Astrocyte of the spinal cord (primary cell): Measurements from ENCODE around the gene CACNA1C.

ENCODE experiments used
- DNase-seq: peaks from one replicate; pipeline ENCODE4 v3.0.0; 2011; ENCODE audit warnings: low read depth, low spot score
- H3K4me3 ChIP-seq: 2 replicates; pipeline ENCODE4 v1.5.1; 2011; ENCODE audit warnings: low read depth, mild to moderate bottlenecking, low read length, moderate library complexity
- CTCF ChIP-seq: IDR thresholded peaks from 2 replicates; pipeline ENCODE4 v1.5.1; 2012; ENCODE audit warnings: low read depth, mild to moderate bottlenecking, low read length, inconsistent platforms
- in situ Hi-C: cut with HindIII; loops from 2 replicates; pipeline ENCODE4 v1.10.0; 2017; ENCODE audit warnings: low sequenced_read_pairs

Gene CACNA1C

GRCh38 chr12:2018391-2018790 is 34.4 kb upstream of the CACNA1C start:
- TF ChIP-seq CTCF, result no peak
- H3K4me3 ChIP-seq, result no peak overlapping the region
- in situ Hi-C loops, result no loop called here
- no peak for DNase-seq

GRCh38 chr12:2019126-2019525 is 33.7 kb upstream of the CACNA1C start:
- in situ Hi-C loops, result no loop called here
- no peak for TF ChIP-seq CTCF
- no peak for DNase-seq
- H3K4me3 ChIP-seq, result no peak overlapping the region

DNA sequence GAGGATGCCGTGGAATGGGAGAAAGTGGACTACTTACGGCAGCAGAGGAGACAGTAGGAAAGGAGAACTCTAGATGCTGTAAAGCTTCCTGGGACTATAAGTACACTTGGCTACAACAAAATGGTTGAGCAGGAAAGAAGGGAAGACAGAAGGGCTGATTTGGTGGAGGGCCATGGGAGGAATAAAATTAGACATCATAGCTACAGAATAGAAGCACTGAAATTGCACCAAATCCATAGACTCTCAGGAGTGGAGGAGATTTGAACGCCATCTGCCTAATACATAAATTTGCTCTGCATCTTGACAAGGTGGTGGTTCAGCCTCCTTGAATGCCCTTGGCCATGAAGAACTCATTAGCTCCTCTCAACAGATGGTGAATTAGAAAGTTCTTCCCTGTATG is 32.3 kb upstream of the CACNA1C start:
- in situ Hi-C loops, result no loop called here

DNA sequence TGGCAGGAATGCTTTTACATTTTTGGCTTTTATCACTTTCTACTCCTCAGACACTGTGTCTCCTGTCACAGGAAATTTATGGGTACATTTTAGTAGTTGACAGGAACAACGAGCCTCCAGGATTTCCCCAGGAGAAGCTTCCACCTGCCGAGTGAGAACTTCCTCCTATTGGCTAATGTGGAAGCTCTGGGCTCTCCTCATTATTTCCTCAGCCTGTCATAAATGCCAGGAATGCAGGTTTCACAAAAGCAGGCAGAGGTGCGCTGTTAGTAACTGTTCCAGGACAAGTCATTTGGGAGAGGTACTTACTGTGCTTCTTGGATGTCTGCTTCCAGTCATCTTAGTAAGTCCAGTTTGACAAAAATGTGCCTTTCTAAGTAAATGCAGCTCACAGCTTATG is 29.4 kb upstream of the CACNA1C start:
- no peak for TF ChIP-seq CTCF
- H3K4me3 ChIP-seq, result no peak overlapping the region
- DNase-seq, result no peak
- in situ Hi-C loops, result no loop called here

More for the DNA sequence above, 32.3 kb upstream of the CACNA1C start:
- DNase-seq, result no peak
- no peak overlapping the region for H3K4me3 ChIP-seq
- no peak for TF ChIP-seq CTCF

DNA sequence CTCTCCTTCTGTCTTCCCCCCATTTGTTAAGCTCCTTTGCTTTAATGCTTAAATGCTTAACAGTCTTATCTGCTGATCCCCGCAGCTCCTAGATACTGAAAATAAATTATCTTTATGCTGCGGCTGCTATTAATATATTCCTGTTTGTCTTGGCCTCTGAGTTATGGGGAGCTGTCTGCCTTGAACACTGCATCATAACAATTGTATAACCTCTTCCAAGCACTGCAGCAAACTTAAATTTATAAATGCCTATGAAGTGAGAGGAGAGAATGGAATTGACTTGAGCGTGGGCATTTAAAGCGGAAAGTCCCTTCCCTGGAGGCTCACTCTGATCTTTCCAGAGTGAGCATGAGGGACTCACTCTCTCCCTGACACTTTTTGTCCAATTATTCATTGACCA is 25.4 kb upstream of the CACNA1C start:
- TF ChIP-seq CTCF, result no peak
- in situ Hi-C loops, result no loop called here

GRCh38 chr12:2029851-2030250 is 22.9 kb upstream of the CACNA1C start:
- no peak for DNase-seq
- in situ Hi-C loops, result no loop called here
- no peak for TF ChIP-seq CTCF
- H3K4me3 ChIP-seq, result no peak overlapping the region

More for the DNA sequence above, 25.4 kb upstream of the CACNA1C start:
- no peak overlapping the region for H3K4me3 ChIP-seq
- DNase-seq, result no peak

- no peak overlapping the region for H3K4me3 ChIP-seq
- no peak for DNase-seq
- in situ Hi-C loops, result no loop called here
- TF ChIP-seq CTCF, result no peak
Measured at GRCh38 chr12:2032506-2032905, 20.3 kb upstream of the CACNA1C start.
